T-cell (primary cell): ENCODE measurements around the gene OAT. TPM values are rescaled to one million over a fixed set of nuclear protein-coding genes. Genes with fewer than 3 reads are reported as not detected.
A peak's percentile ranks its signal among the peaks of the same experiment; 100 is the strongest.

Experiments
- ATAC-seq, 4 experiments: fragments of 200-7000 bp in 3 of 4; fragments of 150-1000 bp in 1 of 4; cut with Tn5 transposase; replicated peaks in 1 of 4; 1 replicate in 3 of 4; 2 replicates in 1 of 4; pipeline ENCODE4 v1.10.0; 2021; ENCODE audit warnings: moderate library complexity in 3 of 4, mild to moderate bottlenecking in 2 of 4, moderate number of reproducible peaks in 1 of 4
- CTCF ChIA-PET, 2 donors: fragments of 300-600 bp; sonication (Branson Sonifier 250); formaldehyde crosslinking; loops; one replicate each; lab custom pipeline; 2022; ENCODE audit warnings: antibody characterized with exemption in 2 of 2; lab: Charles Lee
- POLR2A ChIA-PET, 2 donors: fragments of 300-600 bp; sonication (Branson Sonifier 250); formaldehyde crosslinking; loops; one replicate each; lab custom pipeline; 2022; ENCODE audit warnings: antibody characterized with exemption in 2 of 2; lab: Charles Lee
- DNase-seq, 35 experiments: peaks; one replicate each; pipeline versions ENCODE4 v3.0.0 to v3.0.0-alpha.2; 2013 to 2023
- H3K27ac ChIP-seq: one replicate; pipeline ENCODE4 v1.5.1; 2013; ENCODE audit warnings: low read length
- H3K27me3 ChIP-seq, 2 experiments: replicated peaks in 1 of 2; 1 replicate in 1 of 2; 2 replicates in 1 of 2; pipeline versions ENCODE4 v1.6.1 to v1.7.0; 2013; ENCODE audit warnings: low read length in 1 of 2, mixed read lengths in 1 of 2; ENCODE audit not compliant: control insufficient read depth in 2 of 2, insufficient read depth in 2 of 2; ENCODE audit errors: extremely low read depth in 1 of 2
- H3K36me3 ChIP-seq, 2 donors: 1 replicate in 1 of 2; 2 replicates in 1 of 2; pipeline versions ENCODE4 v1.6.1 to v1.7.0; 2013; ENCODE audit warnings: low read length in 1 of 2; ENCODE audit not compliant: control insufficient read depth in 2 of 2, insufficient read depth in 1 of 2; ENCODE audit errors: extremely low read depth in 1 of 2
- H3K4me1 ChIP-seq, 2 experiments: 1 replicate in 1 of 2; 2 replicates in 1 of 2; pipeline versions ENCODE4 v1.6.1 to v1.7.0; 2013; ENCODE audit warnings: low read length in 2 of 2, mixed read lengths in 1 of 2; ENCODE audit not compliant: insufficient read depth in 2 of 2, control insufficient read depth in 1 of 2; ENCODE audit errors: extremely low read depth in 1 of 2
- H3K4me3 ChIP-seq, 2 donors: 1 replicate in 1 of 2; 2 replicates in 1 of 2; pipeline versions ENCODE4 v1.5.1 to v1.7.0; 2013; ENCODE audit warnings: mild to moderate bottlenecking in 2 of 2, low read length in 1 of 2, moderate library complexity in 1 of 2; ENCODE audit not compliant: control insufficient read depth in 1 of 2; ENCODE audit errors: extremely low read depth in 1 of 2
- H3K9me3 ChIP-seq: 2 replicates; pipeline ENCODE4 v1.7.0; 2013
- H3K27ac Mint-ChIP-seq, 2 donors: one replicate each; pipeline ENCODE4 v1.8.0; 2020 to 2021; ENCODE audit warnings: mild to moderate bottlenecking in 2 of 2, mixed read lengths in 2 of 2
- H3K27me3 Mint-ChIP-seq, 2 donors: one replicate each; pipeline ENCODE4 v1.8.0; 2021 to 2022; ENCODE audit warnings: mixed read lengths in 2 of 2
- H3K36me3 Mint-ChIP-seq: one replicate; pipeline ENCODE4 v1.8.0; 2021; ENCODE audit warnings: mixed read lengths
- H3K4me1 Mint-ChIP-seq, 3 donors: one replicate each; pipeline ENCODE4 v1.8.0; 2020 to 2022; ENCODE audit warnings: mixed read lengths in 3 of 3, mild to moderate bottlenecking in 1 of 3
- H3K4me3 Mint-ChIP-seq, 3 donors: one replicate each; pipeline ENCODE4 v1.8.0; 2020 to 2022; ENCODE audit warnings: mild to moderate bottlenecking in 3 of 3, mixed read lengths in 3 of 3, moderate library complexity in 3 of 3
- H3K9me3 Mint-ChIP-seq, 3 donors: one replicate each; pipeline ENCODE4 v1.8.0; 2020 to 2022; ENCODE audit warnings: mixed read lengths in 3 of 3
- WGBS: methylation state at CpG from one replicate; pipeline ENCODE4 v1.1.5; 2013; ENCODE audit warnings: missing lambda C conversion rate; ENCODE audit not compliant: insufficient coverage; 5-methylcytosine and 5-hydroxymethylcytosine counted together
- total RNA-seq, 35 experiments: library from RNA in 6 of 35; stranded (reverse) in 6 of 35; fragments of 120-200 nt in 1 of 35; gene quantifications; one replicate each; pipeline versions ENCODE4 v1.2.1 to v1.2.4 and lab custom pipeline; 2013 to 2026

The OAT gene
- total RNA-seq, 5 donors from 2014 or later (not counting 1 experiment from before 2014, with no cell fraction given), result 23.2 to 42.5 (median 38.1) TPM

GRCh38 chr10:124425227-124425962 lies 6.7 kb upstream of the OAT start:
- Mint-ChIP-seq H3K9me3 (no peaks in the 10 kb centered on the region), H3K27me3 (peaks cover 13 to 21% of the 10 kb centered on the region in 2 donors), H3K27ac (no peak overlapping the region), H3K36me3 (no peaks in the 10 kb centered on the region), H3K4me3 (no peak overlapping the region), H3K4me1 (no peaks in the 10 kb centered on the region)
- POLR2A ChIA-PET, result no interaction called here
- H3K4me1 ChIP-seq, result no peaks in the 10 kb centered on the region
- no peaks in the 10 kb centered on the region for H3K36me3 ChIP-seq
- no peak overlapping the region for H3K27ac ChIP-seq
- H3K4me3 ChIP-seq, result no peak overlapping the region
- no peaks in the 10 kb centered on the region for H3K9me3 ChIP-seq
- DNase-seq, result no peak
- peaks cover 0 to 33% of the 10 kb centered on the region in 2 experiments for H3K27me3 ChIP-seq
- CTCF ChIA-PET, result no interaction called here
- ATAC-seq, result no peak
- no CpG with 5 or more reads among the region's 4 CpGs for WGBS

- ChIA-PET POLR2A (interaction anchor here in 1 of 2 donors (0.5 kb wide), 1 partner anchor 243 kb away, joined by 8 read pairs; no protein-coding TSS in a partner anchor), CTCF (interaction anchor here in 1 of 2 donors (0.7 kb wide), 1 partner anchor 351 kb away, joined by 4 read pairs; no protein-coding TSS in a partner anchor)
- no peak for DNase-seq
- H3K4me1 ChIP-seq, result peaks cover 0 to 7% of the 10 kb centered on the region in 2 experiments
- H3K9me3 Mint-ChIP-seq, result no peaks in the 10 kb centered on the region
- H3K4me3 ChIP-seq, result no peak overlapping the region
- no peak overlapping the region for H3K4me3 Mint-ChIP-seq
- ATAC-seq, result no peak
- no peaks in the 10 kb centered on the region for H3K36me3 Mint-ChIP-seq
- H3K27ac ChIP-seq, result no peak overlapping the region
- H3K27me3 Mint-ChIP-seq, result peaks cover 8 to 23% of the 10 kb centered on the region in 2 donors
- H3K36me3 ChIP-seq, result no peaks in the 10 kb centered on the region
- WGBS, result no CpG with 5 or more reads among the region's 5 CpGs
- peaks cover 3 to 6% (median 3%) of the 10 kb centered on the region in 3 donors for H3K4me1 Mint-ChIP-seq
- peaks cover 0 to 33% of the 10 kb centered on the region in 2 experiments for H3K27me3 ChIP-seq
- no peak overlapping the region for H3K27ac Mint-ChIP-seq
- H3K9me3 ChIP-seq, result no peaks in the 10 kb centered on the region
Measured at GRCh38 chr10:124423813-124424212, 5.1 kb upstream of the OAT start.

GRCh38 chr10:124422742-124423141 lies 4.0 kb upstream of the OAT start:
- Histone ChIP-seq H3K27ac (no peak overlapping the region), H3K27me3 (peaks cover 0 to 30% of the 10 kb centered on the region in 2 experiments), H3K36me3 (no peaks in the 10 kb centered on the region), H3K4me3 (no peak overlapping the region), H3K4me1 (peaks cover 3 to 12% of the 10 kb centered on the region in 2 experiments), H3K9me3 (no peaks in the 10 kb centered on the region)
- Mint-ChIP-seq H3K9me3 (no peaks in the 10 kb centered on the region), H3K4me3 (no peak overlapping the region), H3K4me1 (peaks cover 6 to 7% (median 6%) of the 10 kb centered on the region in 3 donors), H3K27me3 (peaks cover 8 to 21% of the 10 kb centered on the region in 2 donors), H3K27ac (no peak overlapping the region), H3K36me3 (no peaks in the 10 kb centered on the region)
- DNase-seq, result no peak
- POLR2A ChIA-PET, result interaction anchor here in 1 of 2 donors (0.6 kb wide), 2 partner anchors 359 to 490 kb away, joined by 3 to 7 read pairs; no protein-coding TSS in a partner anchor
- WGBS, result 66% methylated on average over 6 of the region's 12 CpGs
- CTCF ChIA-PET, result no interaction called here
- ATAC-seq, result no peak

GRCh38 chr10:124420254-124420653 lies 1.5 kb upstream of the OAT start:
- peaks cover 5 to 14% of the 10 kb centered on the region in 2 experiments for H3K4me1 ChIP-seq
- H3K36me3 ChIP-seq, result no peaks in the 10 kb centered on the region
- peak overlapping the region in 1 of 3 donors; percentile 76 for H3K4me3 Mint-ChIP-seq
- H3K4me3 ChIP-seq, result no peak overlapping the region
- no peak overlapping the region for H3K27ac Mint-ChIP-seq
- no peak for ATAC-seq
- no peaks in the 10 kb centered on the region for H3K9me3 Mint-ChIP-seq
- peaks cover 22 to 27% (median 24%) of the 10 kb centered on the region in 3 donors for H3K4me1 Mint-ChIP-seq
- H3K36me3 Mint-ChIP-seq, result no peaks in the 10 kb centered on the region
- POLR2A ChIA-PET, result interaction anchor here in 1 of 2 donors (0.7 kb wide), 1 partner anchor 8 kb away, joined by 4 read pairs; no protein-coding TSS in a partner anchor
- peaks cover 8 to 13% of the 10 kb centered on the region in 2 donors for H3K27me3 Mint-ChIP-seq
- no CpG with 5 or more reads among the region's 1 CpG for WGBS
- CTCF ChIA-PET, result interaction anchor here in 1 of 2 donors (1.0 kb wide), 1 partner anchor 42 kb away, joined by 3 read pairs; the partner anchor contains the start of gene LHPP
- no peak overlapping the region for H3K27ac ChIP-seq
- no peak for DNase-seq
- no peaks in the 10 kb centered on the region for H3K9me3 ChIP-seq
- H3K27me3 ChIP-seq, result peaks cover 0 to 21% of the 10 kb centered on the region in 2 experiments

GRCh38 chr10:124419635-124420034 lies 912 bp upstream of the OAT start:
- H3K36me3 ChIP-seq, result no peaks in the 10 kb centered on the region
- H3K27me3 ChIP-seq, result peaks cover 0 to 21% of the 10 kb centered on the region in 2 experiments
- H3K9me3 ChIP-seq, result no peaks in the 10 kb centered on the region
- CTCF ChIA-PET, result interaction anchor here in 1 of 2 donors (1.0 to 1.4 kb wide), 2 partner anchors 42 kb away, joined by 3 to 4 read pairs; partner anchors contain the start of gene LHPP
- H3K27ac Mint-ChIP-seq, result peak overlapping the region in 1 of 2 donors; percentile 43
- H3K27ac ChIP-seq, result no peak overlapping the region
- H3K4me1 Mint-ChIP-seq, result peaks cover 24 to 31% (median 25%) of the 10 kb centered on the region in 3 donors
- WGBS, result 100% methylated on average over 2 of the region's 10 CpGs
- H3K4me3 ChIP-seq, result peak overlapping the region in 1 of 2 donors; percentile 55
- peaks cover 8 to 13% of the 10 kb centered on the region in 2 donors for H3K27me3 Mint-ChIP-seq
- ATAC-seq (no peak), DNase-seq (no peak)
- H3K9me3 Mint-ChIP-seq, result no peaks in the 10 kb centered on the region
- peak overlapping the region; percentile 76 to 82 (median 77) for H3K4me3 Mint-ChIP-seq
- peaks cover 5 to 14% of the 10 kb centered on the region in 2 experiments for H3K4me1 ChIP-seq
- no peaks in the 10 kb centered on the region for H3K36me3 Mint-ChIP-seq
- POLR2A ChIA-PET, result interaction anchor here in 1 of 2 donors (1.2 kb wide), 1 partner anchor 42 kb away, joined by 4 read pairs; the partner anchor contains the start of gene LHPP
